Mucosa of descending colon (tissue), 3 donors: ENCODE data around the gene ABCD4. TPM values are rescaled to one million over a fixed set of nuclear protein-coding genes. Genes with fewer than 3 reads are reported as not detected.
"Not testable (repeated sequence)": the region's sequence is repeated elsewhere in the genome, so short reads cannot be mapped to it uniquely, and the experiment has no call there.

Experiments
- ATAC-seq: fragments of 200-7000 bp; cut with Tn5 transposase; one replicate; pipeline ENCODE4 v1.9.1; 2020; ENCODE audit warnings: mild to moderate bottlenecking, moderate library complexity
- DNase-seq, 3 donors: peaks; one replicate each; pipeline ENCODE4 v3.0.0-alpha.2; 2020
- H3K36me3 ChIP-seq: fragments of 200-600 bp; one replicate; pipeline ENCODE4 v1.8.0; 2021; ENCODE audit warnings: low read depth, mild to moderate bottlenecking
- H3K4me1 ChIP-seq: fragments of 200-600 bp; one replicate; pipeline ENCODE4 v1.8.0; 2021; ENCODE audit warnings: low read depth, mild to moderate bottlenecking
- H3K4me3 ChIP-seq: fragments of 200-600 bp; one replicate; pipeline ENCODE4 v1.8.0; 2021; ENCODE audit warnings: mild to moderate bottlenecking
- H3K9me3 ChIP-seq: fragments of 200-600 bp; one replicate; pipeline ENCODE4 v1.8.0; 2021; ENCODE audit warnings: mild to moderate bottlenecking
- intact Hi-C, 2 donors: fragments of 100-400 bp; cut with DNase I in 1 of 2; cut with micrococcal nuclease in 1 of 2; formaldehyde crosslinking; loops; one replicate each; pipeline versions ENCODE4 v1.11.0 to v1.11.1; 2022; cut with DNase I, micrococcal nuclease
- total RNA-seq, 3 donors: library from RNA; stranded (reverse); fragmentation: NEBNext Ultra II Directional in 2 of 3; extraction: Animal tissue kit (Norgen Biotek cat#: 25700) in 2 of 3; gene quantifications; one replicate each; pipeline versions ENCODE4 v1.2.1 to v1.2.4, GENCODE V29; 2021 to 2023
- TF ChIP-seq, protein P1 (sequence below): fragments of 200-600 bp; IDR thresholded peaks from one replicate; pipeline ENCODE4 v1.8.0; 2022; ENCODE audit warnings: antibody characterized with exemption, mild to moderate bottlenecking
- donor health status: DM: no; HTN: no; CAD: no; lungs with moderate emphysema.
- donor health status: DM: no; HTN: no; CAD: no.
- donor health status: DM: no; HTN: yes; CAD: no.

ABCD4 gene
- total RNA-seq, 3 donors from 2014 or later: 41.9 to 71.3 (median 53.8) TPM

DNA sequence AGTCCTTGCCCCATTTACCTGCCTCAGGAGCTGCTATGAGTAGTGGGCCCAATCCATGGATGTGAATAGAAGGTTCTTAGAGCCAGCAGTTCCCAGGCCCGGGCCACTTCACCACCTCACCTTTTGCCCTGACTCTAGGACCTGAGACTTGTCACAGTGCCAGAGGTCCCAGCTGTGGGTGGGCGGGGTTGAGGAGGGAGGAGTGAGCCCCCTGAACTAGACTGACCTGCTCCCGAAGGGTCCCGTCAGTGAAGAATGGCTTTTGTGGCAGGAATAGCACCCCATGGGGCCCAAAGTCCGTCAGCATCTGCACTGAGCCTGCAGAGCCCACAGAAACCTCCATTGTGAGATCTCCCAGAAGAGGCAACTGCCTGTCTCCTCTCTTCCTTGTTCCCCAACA lies 12.9 kb downstream of the ABCD4 start:
- Histone ChIP-seq H3K4me3 (no peak overlapping the region), H3K36me3 (no peaks in the 10 kb centered on the region), H3K9me3 (no peaks in the 10 kb centered on the region), H3K4me1 (no peaks in the 10 kb centered on the region)
- TF ChIP-seq, protein P1, sequence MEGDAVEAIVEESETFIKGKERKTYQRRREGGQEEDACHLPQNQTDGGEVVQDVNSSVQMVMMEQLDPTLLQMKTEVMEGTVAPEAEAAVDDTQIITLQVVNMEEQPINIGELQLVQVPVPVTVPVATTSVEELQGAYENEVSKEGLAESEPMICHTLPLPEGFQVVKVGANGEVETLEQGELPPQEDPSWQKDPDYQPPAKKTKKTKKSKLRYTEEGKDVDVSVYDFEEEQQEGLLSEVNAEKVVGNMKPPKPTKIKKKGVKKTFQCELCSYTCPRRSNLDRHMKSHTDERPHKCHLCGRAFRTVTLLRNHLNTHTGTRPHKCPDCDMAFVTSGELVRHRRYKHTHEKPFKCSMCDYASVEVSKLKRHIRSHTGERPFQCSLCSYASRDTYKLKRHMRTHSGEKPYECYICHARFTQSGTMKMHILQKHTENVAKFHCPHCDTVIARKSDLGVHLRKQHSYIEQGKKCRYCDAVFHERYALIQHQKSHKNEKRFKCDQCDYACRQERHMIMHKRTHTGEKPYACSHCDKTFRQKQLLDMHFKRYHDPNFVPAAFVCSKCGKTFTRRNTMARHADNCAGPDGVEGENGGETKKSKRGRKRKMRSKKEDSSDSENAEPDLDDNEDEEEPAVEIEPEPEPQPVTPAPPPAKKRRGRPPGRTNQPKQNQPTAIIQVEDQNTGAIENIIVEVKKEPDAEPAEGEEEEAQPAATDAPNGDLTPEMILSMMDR: no peak
- ATAC-seq: no peak
- DNase-seq: no peak
- intact Hi-C loops: no loop called here

DNA sequence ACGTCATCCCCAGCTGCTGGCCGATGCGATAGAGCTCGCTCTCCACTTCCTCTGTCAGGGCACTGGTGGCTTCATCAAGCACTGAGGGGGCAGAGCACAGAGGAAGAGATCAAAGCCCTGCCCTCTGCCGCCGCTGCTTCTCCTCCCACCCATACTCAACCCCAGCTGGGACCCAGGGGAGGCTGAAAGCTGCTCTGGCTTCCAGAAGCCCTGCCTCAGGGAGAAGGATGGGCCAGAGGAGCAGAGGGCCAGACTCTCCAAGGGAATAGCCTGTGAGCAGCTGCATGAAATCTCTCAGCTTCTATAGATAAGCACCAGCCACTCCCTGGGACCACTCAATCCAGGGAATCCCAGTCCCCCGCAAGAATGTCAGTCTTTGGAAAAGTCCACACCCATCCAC lies 16.0 kb downstream of the ABCD4 start:
- Histone ChIP-seq H3K4me3 (no peak overlapping the region), H3K9me3 (no peaks in the 10 kb centered on the region), H3K4me1 (no peaks in the 10 kb centered on the region), H3K36me3 (no peaks in the 10 kb centered on the region)
- ATAC-seq (no peak), DNase-seq (no peak)
- intact Hi-C loops: no loop called here
- TF ChIP-seq, protein P1: no peak

DNA sequence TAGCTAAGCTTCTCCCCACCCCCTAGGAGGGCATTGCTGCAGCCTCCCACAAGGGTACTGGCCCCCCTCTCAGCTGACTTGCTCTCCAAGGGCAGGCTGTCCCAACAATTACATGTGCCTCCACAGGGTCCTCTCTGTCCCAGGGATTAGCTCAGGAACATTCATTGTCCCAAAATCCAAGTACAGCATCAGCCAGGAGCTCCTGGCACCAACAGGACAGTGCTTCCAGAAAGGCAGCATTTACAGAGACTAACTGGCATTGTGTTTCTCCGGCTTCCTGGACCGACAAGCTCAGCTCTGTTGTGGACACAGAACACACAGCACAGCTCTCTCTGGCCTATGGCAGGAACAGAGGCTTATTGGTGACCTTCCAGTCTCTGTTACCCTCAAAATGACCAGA lies 21.7 kb downstream of the ABCD4 start:
- Histone ChIP-seq H3K4me3 (no peak overlapping the region), H3K36me3 (no peaks in the 10 kb centered on the region), H3K9me3 (peaks cover 2% of the 10 kb centered on the region), H3K4me1 (no peaks in the 10 kb centered on the region)
- TF ChIP-seq, protein P1: no peak
- no peak for DNase-seq
- no peak for ATAC-seq
- intact Hi-C loops: no loop called here

DNA sequence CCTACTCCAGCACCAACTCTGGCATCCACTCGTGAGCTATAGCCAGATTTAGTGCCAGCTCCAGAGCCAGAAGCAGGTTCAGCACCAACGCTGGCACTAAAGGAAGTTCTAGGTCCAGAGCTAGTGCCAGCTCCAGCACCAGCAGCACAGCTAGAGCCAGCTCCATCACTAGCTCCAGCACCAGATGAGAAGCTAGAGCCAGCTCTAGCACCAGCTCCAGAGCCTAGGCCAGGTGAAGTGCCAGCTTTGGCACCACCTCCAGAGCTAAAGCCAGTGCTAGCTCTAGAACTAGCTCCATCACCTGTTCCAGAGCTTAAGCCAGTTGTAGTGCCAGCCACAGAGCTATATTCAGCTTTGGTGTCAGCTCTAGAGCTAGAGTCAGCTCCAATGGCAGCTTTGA lies 24.7 kb downstream of the ABCD4 start:
- H3K4me1 ChIP-seq: no peaks in the 10 kb centered on the region
- DNase-seq (no peak), ATAC-seq (no peak)
- intact Hi-C loops: no loop called here
- no peaks in the 10 kb centered on the region for H3K36me3 ChIP-seq
- H3K9me3 ChIP-seq: peaks cover 2% of the 10 kb centered on the region
- no peak overlapping the region for H3K4me3 ChIP-seq
- TF ChIP-seq, protein P1: no peak

DNA sequence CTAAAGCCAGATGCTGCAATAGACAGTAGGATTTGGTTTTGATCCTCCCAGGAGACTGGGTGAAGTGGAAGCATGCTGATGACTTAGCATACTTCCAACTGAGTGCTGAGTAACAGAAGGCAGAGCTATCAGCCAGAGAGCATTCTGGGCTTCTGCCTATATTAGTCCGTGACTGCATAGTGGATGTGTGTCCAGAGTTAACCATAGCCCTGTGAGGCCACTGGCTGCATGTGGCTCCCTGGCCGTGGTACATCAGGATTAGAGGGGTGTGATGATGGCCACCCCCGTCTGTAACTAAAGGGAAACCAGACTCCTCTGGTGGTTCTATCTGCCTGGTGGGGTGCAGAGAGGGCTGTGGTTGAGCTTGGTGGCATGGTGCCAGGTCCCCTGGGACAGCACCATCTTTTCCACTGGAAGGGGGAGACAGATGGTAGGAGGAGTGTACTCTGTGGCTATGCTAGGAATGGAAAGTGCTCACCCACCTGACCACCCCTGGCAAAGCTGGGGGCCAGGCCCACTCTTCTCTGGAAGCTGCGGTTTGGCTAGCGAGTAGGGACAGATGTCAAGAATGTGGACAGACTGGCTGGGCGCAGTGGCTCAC lies 27.4 kb downstream of the ABCD4 start:
- H3K9me3 ChIP-seq: peaks cover 2% of the 10 kb centered on the region
- no peaks in the 10 kb centered on the region for H3K36me3 ChIP-seq
- DNase-seq: no peak
- TF ChIP-seq, protein P1: no peak
- ATAC-seq: no peak
- intact Hi-C loops: no loop called here
- H3K4me1 ChIP-seq: no peaks in the 10 kb centered on the region
- no peak overlapping the region for H3K4me3 ChIP-seq

DNA sequence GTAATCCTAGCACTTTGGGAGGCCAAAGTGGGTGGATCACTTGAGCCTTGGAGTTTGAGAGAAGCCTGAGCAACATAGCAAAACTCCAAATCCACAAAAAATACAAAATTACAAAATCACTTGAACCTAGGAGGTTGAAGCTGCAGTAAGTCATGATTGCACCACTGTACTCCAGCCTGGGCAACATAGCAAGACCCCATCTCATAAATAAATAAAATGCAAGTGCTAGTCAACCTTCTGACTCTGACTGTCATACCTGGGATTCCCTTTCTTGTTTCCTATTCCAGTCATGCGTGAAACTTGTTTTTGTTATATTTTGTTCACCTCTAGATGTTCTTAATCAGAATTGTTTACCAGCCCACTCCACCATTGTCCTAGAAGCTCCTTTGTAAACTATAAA lies 31.4 kb downstream of the ABCD4 start:
- Histone ChIP-seq H3K4me1 (no peaks in the 10 kb centered on the region), H3K9me3 (no peaks in the 10 kb centered on the region), H3K36me3 (no peaks in the 10 kb centered on the region), H3K4me3 (no peak overlapping the region)
- intact Hi-C loops: no loop called here
- ATAC-seq (no peak), DNase-seq (no peak)
- TF ChIP-seq, protein P1: no peak

DNA sequence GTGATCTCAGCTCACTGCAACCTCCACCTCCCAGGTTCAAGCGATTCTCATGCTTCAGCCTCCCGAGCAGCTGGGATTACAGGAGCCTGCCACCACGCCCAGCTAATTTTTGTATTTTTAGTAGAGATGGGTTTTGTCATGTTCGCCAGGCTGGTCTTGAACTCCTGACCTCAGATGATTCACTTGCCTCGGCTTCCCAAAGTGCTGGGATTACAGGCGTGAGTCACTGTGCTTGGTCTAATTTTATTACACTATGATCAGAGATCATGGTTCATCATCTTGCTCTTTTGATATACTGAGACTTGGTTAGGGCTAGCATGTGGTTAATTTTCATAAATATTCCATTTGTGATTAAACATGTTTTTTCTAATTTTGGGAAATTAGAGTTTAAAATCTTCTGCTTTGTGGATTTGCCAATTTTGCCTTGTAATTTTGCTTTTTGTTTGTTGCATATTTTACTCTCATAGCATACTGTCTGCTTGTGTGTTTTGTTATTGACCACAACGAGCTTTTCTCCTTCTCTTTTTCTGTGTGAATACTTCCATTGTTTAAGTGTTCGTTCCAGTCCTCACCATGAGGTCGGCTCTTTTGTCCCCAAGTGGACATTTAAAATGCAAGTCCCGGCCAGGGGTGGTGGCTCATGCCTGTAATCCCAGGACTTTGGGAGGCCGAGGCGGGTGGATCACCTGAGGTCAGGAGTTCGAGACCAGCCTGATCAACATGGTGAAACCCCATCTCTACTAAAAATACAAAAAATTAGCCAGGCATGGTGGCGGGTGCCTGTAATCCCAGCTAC lies 32.2 kb downstream of the ABCD4 start:
- intact Hi-C loops, H3K4me3 ChIP-seq, H3K4me1 ChIP-seq, DNase-seq, H3K9me3 ChIP-seq, ATAC-seq, H3K36me3 ChIP-seq: not testable (repeated sequence)
